GM19452 (cell line): ENCODE measurements around the gene FRMPD1.
"Not testable (repeated sequence)": the region's sequence is repeated elsewhere in the genome, so short reads cannot be mapped to it uniquely, and the experiment has no call there.

ENCODE experiments used
- ATAC-seq: cut with Tn5 transposase; IDR thresholded peaks from one replicate; pipeline ENCODE4 v1.9.1; 2021; ENCODE audit not compliant: unreplicated experiment

FRMPD1 gene

GRCh38 chr9:37730839-37731238, 80.1 kb downstream of the FRMPD1 start:
- no peak for ATAC-seq

GRCh38 chr9:37732086-37732741, 81.5 kb downstream of the FRMPD1 start:
- ATAC-seq, result no peak

GRCh38 chr9:37732952-37733351, 82.2 kb downstream of the FRMPD1 start:
- no peak for ATAC-seq

- ATAC-seq, result no peak
These were observed 88.5 kb downstream of the FRMPD1 start for GRCh38 chr9:37739222-37739621.

GRCh38 chr9:37740128-37740527, 89.4 kb downstream of the FRMPD1 start:
- no peak for ATAC-seq

GRCh38 chr9:37740631-37741328, 90.0 kb downstream of the FRMPD1 start:
- no peak for ATAC-seq

GRCh38 chr9:37745970-37746369, 95.2 kb downstream of the FRMPD1 start:
- ATAC-seq, result no peak

- ATAC-seq, result no peak
These were observed 95.9 kb downstream of the FRMPD1 start for GRCh38 chr9:37746448-37747270.

- ATAC-seq, result no peak
These were observed 96.6 kb downstream of the FRMPD1 start for GRCh38 chr9:37747271-37747753.

- ATAC-seq, result no peak
These were observed 98.4 kb downstream of the FRMPD1 start for GRCh38 chr9:37749129-37749528.

- no peak for ATAC-seq
These were observed 100.4 kb downstream of the FRMPD1 start for GRCh38 chr9:37751186-37751585.

- ATAC-seq, result not testable (repeated sequence)
These were observed 101.0 kb downstream of the FRMPD1 start for GRCh38 chr9:37751704-37752103.

GRCh38 chr9:37752112-37752511, 101.4 kb downstream of the FRMPD1 start:
- not testable (repeated sequence) for ATAC-seq

- ATAC-seq, result no peak
These were observed 102.1 kb downstream of the FRMPD1 start for GRCh38 chr9:37752642-37753488.

GRCh38 chr9:37753489-37754190, 102.9 kb downstream of the FRMPD1 start, which contains the start of gene TRMT10B:
TRMT10B (plus strand) TSS chr9:37753805; CDS start chr9:37761932, 8,127 bp downstream.
- peak; percentile 77 for ATAC-seq

GRCh38 chr9:37758747-37759146, 108.0 kb downstream of the FRMPD1 start:
- no peak for ATAC-seq

- no peak for ATAC-seq
These were observed 109.8 kb downstream of the FRMPD1 start for GRCh38 chr9:37760416-37761161.

- ATAC-seq, result no peak
These were observed 110.8 kb downstream of the FRMPD1 start for GRCh38 chr9:37761511-37761910.

- ATAC-seq, result not testable (repeated sequence)
These were observed 114.5 kb downstream of the FRMPD1 start for GRCh38 chr9:37765263-37765662.
